Stomach (tissue), 9 donors: ENCODE measurements around the gene TRPV4. TPM values are rescaled to one million over a fixed set of nuclear protein-coding genes. Genes with fewer than 3 reads are reported as not detected.

Source experiments
- DNase-seq, 2 donors: peaks; one replicate each; pipeline versions ENCODE4 v3.0.0 to v3.0.0-alpha.2; 2013 to 2019
- H3K27ac ChIP-seq, 5 donors: fragments of 200-600 bp in 4 of 5; sonication (generic) in 4 of 5; one replicate each; pipeline ENCODE4 v1.5.1; 2013 to 2019; ENCODE audit warnings: mild to moderate bottlenecking in 1 of 5, moderate library complexity in 1 of 5
- H3K27me3 ChIP-seq, 3 donors: fragments of 200-600 bp; sonication (generic); one replicate each; pipeline ENCODE4 v1.5.1; 2017 to 2019; ENCODE audit warnings: mixed run types in 1 of 3
- H3K36me3 ChIP-seq, 4 donors: fragments of 200-600 bp; sonication (generic); 1 replicate in 3 of 4; 2 replicates in 1 of 4; pipeline ENCODE4 v1.5.1; 2016 to 2019
- H3K4me1 ChIP-seq, 4 donors: fragments of 200-600 bp; sonication (generic); one replicate each; pipeline ENCODE4 v1.5.1; 2016 to 2019
- H3K4me3 ChIP-seq, 4 donors: fragments of 200-600 bp; sonication (generic) in 3 of 4; one replicate each; pipeline ENCODE4 v1.5.1; 2016 to 2019; ENCODE audit warnings: mild to moderate bottlenecking in 1 of 4
- H3K9me3 ChIP-seq, 4 donors: fragments of 200-600 bp; sonication (generic); one replicate each; pipeline ENCODE4 v1.5.1; 2016 to 2019
- CTCF ChIP-seq, 7 experiments: fragments of 450-650 bp in 4 of 7; fragments of 200-600 bp in 3 of 7; sonication (generic) in 3 of 7; IDR thresholded peaks; one replicate each; pipeline ENCODE4 v1.5.1; 2016 to 2019; ENCODE audit warnings: antibody characterized with exemption in 7 of 7, control low read depth in 2 of 7, mild to moderate bottlenecking in 1 of 7
- EP300 ChIP-seq: sonication (generic); formaldehyde crosslinking; IDR thresholded peaks from one replicate; pipeline ENCODE4 v1.6.1; 2017; ENCODE audit warnings: antibody characterized with exemption
- POLR2A ChIP-seq, 4 donors: fragments of 450-650 bp; IDR thresholded peaks; one replicate each; pipeline ENCODE4 v1.6.1; 2016; ENCODE audit warnings: antibody characterized with exemption in 4 of 4, control low read depth in 2 of 4, mild to moderate bottlenecking in 1 of 4, moderate library complexity in 1 of 4
- POLR2AphosphoS5 ChIP-seq, 3 donors: sonication (generic); formaldehyde crosslinking; IDR thresholded peaks; one replicate each; pipeline ENCODE4 v1.6.1; 2016; ENCODE audit warnings: antibody characterized with exemption in 3 of 3
- WGBS, 5 donors: extraction: QIAGEN DNeasy Blood & Tissue Kit in 3 of 5; methylation state at CpG; one replicate each; pipeline versions ENCODE4 v1.1.5 to v1.1.7; 2013 to 2018; 5-methylcytosine and 5-hydroxymethylcytosine counted together
- intact Hi-C: fragments of 100-400 bp; cut with DNase I; formaldehyde crosslinking; loops from one replicate; pipeline ENCODE4 v1.15.1; 2023; ENCODE audit warnings: low total_unique reads
- polyA plus RNA-seq, 3 donors: library from polyadenylated mRNA; stranded (reverse); fragments of 200-250 nt; gene quantifications; one replicate each; pipeline ENCODE4 v1.2.3, GENCODE V29; 2013
- total RNA-seq, 5 donors: library from RNA; depleted of rRNA; stranded (reverse); fragments of >200 nt; gene quantifications; one replicate each; pipeline versions ENCODE4 v1.1.0 to v1.2.3, GENCODE V29; 2014 to 2016
- donor health status: healthy with polysubstance abuse.
- donor health status: Bipolar disorder and iron deficiency.
- donor health status: healthy.

The TRPV4 gene
- total and polyA plus RNA-seq, 8 donors, result 0.75 to 3.8 (median 1.4) TPM; not detected in 4

DNA sequence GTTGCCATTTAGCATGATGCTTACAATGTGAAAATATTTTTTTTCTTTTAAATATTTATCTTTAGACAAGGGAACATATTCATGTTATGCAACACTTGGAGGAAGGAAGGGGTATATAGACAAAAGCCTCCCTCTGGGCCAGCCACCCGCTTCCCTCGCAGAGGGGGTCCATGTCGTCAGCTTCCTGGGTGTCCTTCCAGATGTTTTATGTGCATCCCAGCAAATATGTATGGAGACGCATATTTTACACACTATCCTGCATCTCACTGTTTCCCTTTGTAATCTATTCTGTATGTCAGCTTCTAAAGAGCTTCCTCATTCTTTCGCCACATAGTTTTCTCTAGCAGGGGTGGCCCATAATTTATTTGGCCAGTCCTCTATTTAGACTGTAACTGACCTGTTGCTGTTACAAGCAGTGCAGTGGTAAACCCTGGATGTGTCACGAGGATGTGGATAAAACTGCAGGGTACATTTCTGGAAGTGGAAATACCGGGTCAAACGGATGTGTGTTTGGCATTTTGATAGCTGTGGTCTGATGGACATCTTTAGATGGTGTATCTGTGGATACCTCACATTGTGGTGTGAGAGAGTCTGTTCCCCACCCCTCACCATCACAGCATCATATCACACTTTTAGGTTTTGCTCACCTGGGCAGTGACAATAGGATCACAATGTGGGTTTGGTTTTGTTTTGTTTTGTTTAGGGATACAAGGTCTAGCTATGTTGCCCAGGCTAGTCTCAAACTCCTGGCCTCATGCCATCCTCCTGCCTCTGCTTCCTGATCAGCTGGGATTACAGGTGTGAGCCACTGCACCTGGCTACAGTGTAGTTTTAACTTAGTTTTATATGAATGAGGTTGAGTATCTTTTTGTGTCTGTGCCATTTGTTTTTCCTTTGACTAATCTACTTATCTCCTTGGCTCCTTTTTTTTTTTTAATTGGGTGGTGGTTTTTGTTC lies 87.9 kb downstream of the TRPV4 start:
- no peak for TF ChIP-seq EP300
- TF ChIP-seq CTCF (IDR thresholded peaks at IDR 0.05), result no peak
- no peak for TF ChIP-seq POLR2AphosphoS5 (IDR thresholded peaks at IDR 0.05)
- no peak for TF ChIP-seq POLR2A (IDR thresholded peaks at IDR 0.05)
- no peaks in the 10 kb centered on the region for H3K9me3 ChIP-seq
- intact Hi-C loops, result no loop called here
- DNase-seq, result peak in 1 of 2 donors; percentile 47
- 43 to 73% (median 59%) methylated on average over 8 of the region's 8 CpGs for WGBS, 5 donors
- H3K27ac ChIP-seq, result no peak overlapping the region
- no peaks in the 10 kb centered on the region for H3K27me3 ChIP-seq
- H3K36me3 ChIP-seq, result no peaks in the 10 kb centered on the region
- H3K4me1 ChIP-seq, result peaks cover 0 to 6% (median 0%) of the 10 kb centered on the region in 4 donors
- H3K4me3 ChIP-seq, result no peak overlapping the region

DNA sequence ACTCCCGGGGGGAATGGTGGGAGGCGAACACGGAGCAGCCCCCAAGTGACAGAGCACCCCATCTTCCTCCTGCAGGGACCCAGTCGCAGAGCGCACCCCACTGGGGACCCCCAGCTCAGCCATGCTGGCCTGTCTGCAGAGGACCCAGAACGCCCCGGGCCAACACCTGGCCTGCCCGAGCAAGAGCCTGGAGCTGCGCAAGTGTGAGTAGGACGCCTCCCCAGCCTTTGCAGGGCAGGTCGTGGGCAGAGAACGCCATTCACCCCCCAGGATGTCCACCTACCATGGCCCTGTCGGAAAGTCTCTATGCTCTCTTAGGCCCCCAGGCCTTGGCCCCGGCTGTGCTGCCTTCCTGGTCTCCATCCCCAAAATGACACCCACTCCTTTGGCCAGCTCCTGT lies 89.2 kb downstream of the TRPV4 start:
- Histone ChIP-seq H3K4me1 (peaks cover 0 to 15% (median 2%) of the 10 kb centered on the region in 4 donors), H3K9me3 (no peaks in the 10 kb centered on the region), H3K36me3 (no peaks in the 10 kb centered on the region), H3K4me3 (no peak overlapping the region), H3K27ac (no peak overlapping the region), H3K27me3 (no peaks in the 10 kb centered on the region)
- DNase-seq, result peak in 1 of 2 donors; percentile 17
- no peak for TF ChIP-seq POLR2A (IDR thresholded peaks at IDR 0.05)
- no peak for TF ChIP-seq CTCF (IDR thresholded peaks at IDR 0.05)
- no peak for TF ChIP-seq POLR2AphosphoS5 (IDR thresholded peaks at IDR 0.05)
- no peak for TF ChIP-seq EP300
- intact Hi-C loops, result no loop called here
- WGBS, 5 donors, result 95 to 98% (median 96%) methylated on average over 13 to 14 of the region's 14 CpGs

DNA sequence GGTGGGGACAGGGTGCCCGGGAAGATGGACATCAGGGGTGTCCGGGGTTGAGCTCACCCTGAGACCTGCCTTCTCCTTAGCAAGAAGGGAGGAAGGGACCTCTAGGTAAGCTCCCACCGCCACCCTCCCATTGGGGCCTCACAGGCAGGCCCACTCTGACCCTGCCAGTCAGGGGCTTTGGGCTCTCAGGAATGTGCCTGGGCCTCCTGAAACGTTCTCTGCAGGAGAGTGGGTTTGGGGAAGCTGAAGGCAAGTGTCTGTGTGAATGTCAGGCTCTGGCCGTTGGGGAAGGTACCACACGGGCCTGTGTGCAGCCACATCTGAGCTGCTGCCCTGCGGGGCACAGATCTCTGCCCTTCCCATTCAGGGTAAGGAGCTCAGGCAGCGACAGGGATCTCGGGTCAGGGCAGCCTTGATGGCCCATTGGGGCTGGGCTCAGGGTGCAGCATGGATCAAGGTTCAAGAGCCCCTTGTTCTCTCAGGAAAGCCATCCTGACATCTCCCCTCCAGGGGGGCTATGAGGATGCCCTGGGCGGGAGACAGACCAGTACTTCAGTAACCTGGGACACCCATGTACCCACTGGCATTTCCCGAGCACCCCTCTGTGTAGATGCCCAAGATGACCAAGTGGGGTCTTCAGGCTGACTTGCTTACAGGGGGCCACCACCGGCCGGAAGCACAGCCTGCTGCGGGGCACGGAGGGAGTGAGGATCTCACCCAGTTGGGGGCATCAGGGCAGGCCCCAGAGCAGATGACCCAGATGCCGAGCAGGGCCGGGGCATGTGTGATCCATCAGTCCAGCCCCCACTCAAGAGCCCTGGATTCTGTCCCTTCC lies 89.9 kb downstream of the TRPV4 start:
- peak in 1 of 2 donors; percentile 17 for DNase-seq
- no peaks in the 10 kb centered on the region for H3K36me3 ChIP-seq
- 89 to 95% (median 93%) methylated on average over 8 to 17 of the region's 17 CpGs for WGBS, 5 donors

More for the DNA sequence above, 89.9 kb downstream of the TRPV4 start:
- Histone ChIP-seq H3K4me1 (peaks cover 0 to 15% (median 3%) of the 10 kb centered on the region in 4 donors), H3K9me3 (no peaks in the 10 kb centered on the region), H3K27ac (no peak overlapping the region), H3K27me3 (no peaks in the 10 kb centered on the region), H3K4me3 (no peak overlapping the region)
- TF ChIP-seq CTCF (IDR thresholded peaks at IDR 0.05) (no peak), POLR2A (IDR thresholded peaks at IDR 0.05) (no peak), POLR2AphosphoS5 (IDR thresholded peaks at IDR 0.05) (no peak), EP300 (no peak)
- intact Hi-C loops, result no loop called here
